Naive thymus-derived CD8-positive, alpha-beta T cell (primary cell): Measurements from ENCODE around the gene RBMS3. TPM values are rescaled to one million over a fixed set of nuclear protein-coding genes. Genes with fewer than 3 reads are reported as not detected.
A peak's percentile ranks its signal among the peaks of the same experiment; 100 is the strongest.
"Not testable (repeated sequence)": the region's sequence is repeated elsewhere in the genome, so short reads cannot be mapped to it uniquely, and the experiment has no call there.

Source experiments
- ATAC-seq, 2 donors: fragments of 150-1000 bp; cut with Tn5 transposase in 1 of 2; sonication (Bioruptor Pico), chemical (Tn5 transposase) in 1 of 2; 1 replicate in 1 of 2; 2 replicates in 1 of 2; pipeline ENCODE4 v1.10.0; 2021; ENCODE audit warnings: mild to moderate bottlenecking in 2 of 2, moderate library complexity in 2 of 2
- POLR2A ChIA-PET: fragments of 350-600 bp; sonication (Branson Sonifier 250); formaldehyde crosslinking; loops from one replicate; lab custom pipeline; 2021; ENCODE audit warnings: antibody characterized with exemption; lab: Charles Lee
- DNase-seq, 10 donors: peaks; one replicate each; pipeline versions ENCODE4 v3.0.0 to v3.0.0-alpha.2; 2020 to 2022
- H3K27ac Mint-ChIP-seq, 10 donors: one replicate each; pipeline ENCODE4 v1.8.0; 2020 to 2022; ENCODE audit warnings: mild to moderate bottlenecking in 10 of 10, mixed read lengths in 10 of 10, moderate library complexity in 4 of 10, inconsistent platforms in 1 of 10
- H3K27me3 Mint-ChIP-seq, 5 donors: one replicate each; pipeline ENCODE4 v1.8.0; 2021 to 2022; ENCODE audit warnings: mixed read lengths in 5 of 5
- H3K36me3 Mint-ChIP-seq, 3 donors: one replicate each; pipeline ENCODE4 v1.8.0; 2020 to 2022; ENCODE audit warnings: mixed read lengths in 3 of 3, mild to moderate bottlenecking in 2 of 3, inconsistent platforms in 1 of 3
- H3K4me1 Mint-ChIP-seq, 4 donors: one replicate each; pipeline ENCODE4 v1.8.0; 2021 to 2022; ENCODE audit warnings: mixed read lengths in 4 of 4
- H3K4me3 Mint-ChIP-seq, 10 donors: one replicate each; pipeline ENCODE4 v1.8.0; 2020 to 2022; ENCODE audit warnings: mild to moderate bottlenecking in 10 of 10, mixed read lengths in 10 of 10, moderate library complexity in 6 of 10, inconsistent platforms in 1 of 10
- H3K9me3 Mint-ChIP-seq, 9 donors: one replicate each; pipeline ENCODE4 v1.8.0; 2020 to 2022; ENCODE audit warnings: mixed read lengths in 9 of 9, mild to moderate bottlenecking in 3 of 9, inconsistent platforms in 1 of 9, moderate library complexity in 1 of 9
- polyA plus RNA-seq, 3 donors: library from polyadenylated mRNA; unstranded; fragments of 300-500 nt; fragmentation: Illumina TruSeq; gene quantifications; one replicate each; pipeline ENCODE4 v1.2.3, GENCODE V29; 2021
- total RNA-seq, 8 experiments: library from RNA in 2 of 8; stranded (reverse) in 2 of 8; gene quantifications; one replicate each; pipeline ENCODE4 v1.2.3 and lab custom pipeline; 2021 to 2026

The RBMS3 gene
- total RNA-seq (not detected), polyA plus RNA-seq (not detected), total RNA-seq (lab: John Stamatoyannopoulos, UW) (0 to 0.17 (median 0.04) reads per million in 6 experiments)

DNA sequence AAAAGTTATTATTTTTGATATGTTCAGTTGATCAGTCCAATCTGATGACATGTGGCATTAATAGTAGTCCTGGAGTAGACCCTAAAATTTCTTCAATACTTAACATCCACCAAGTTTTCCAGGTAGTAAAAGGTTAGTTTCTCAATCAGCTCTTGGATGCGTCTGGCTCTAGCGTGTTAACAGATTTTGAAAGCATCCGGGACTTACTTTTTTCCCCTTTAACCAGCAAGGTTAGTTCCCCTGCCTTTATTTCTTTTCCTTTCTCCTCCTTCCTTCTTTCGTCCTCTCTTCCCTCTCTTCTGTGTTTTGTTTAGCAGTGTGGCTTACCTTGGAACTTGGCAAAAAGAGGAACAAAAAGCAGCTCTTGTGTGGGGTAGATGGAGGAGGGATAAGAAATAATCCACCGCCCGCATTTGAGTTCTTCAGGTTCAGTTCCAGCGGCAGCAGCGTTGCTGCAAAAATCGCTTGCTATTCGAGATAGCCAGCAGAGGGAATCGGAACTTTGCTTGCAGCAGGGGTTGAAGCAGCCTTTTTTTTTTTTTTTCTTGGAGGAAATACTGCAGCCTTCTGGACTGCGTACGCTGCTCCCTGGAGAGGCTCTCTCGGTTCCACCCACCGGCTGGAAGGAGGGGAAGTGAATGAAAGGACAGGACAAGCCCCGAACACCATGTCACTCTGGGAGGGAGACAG lies at the start of gene RBMS3:
TSS of gene RBMS3 (plus strand) at position 668 of the 690 bp plus-strand sequence.
- H3K9me3 Mint-ChIP-seq = no peaks in the 10 kb centered on the region
- H3K27ac Mint-ChIP-seq = peak within 1 kb of the TSS in 6 of 10 donors; percentile 38 to 94 (median 64)
- H3K4me3 Mint-ChIP-seq = peak within 1 kb of the TSS; percentile 76 to 97 (median 88)
- H3K36me3 Mint-ChIP-seq = no peaks in the 10 kb centered on the region
- POLR2A ChIA-PET = no interaction called here
- peaks cover 5 to 13% (median 10%) of the 10 kb centered on the region in 5 donors for H3K27me3 Mint-ChIP-seq
- peaks cover 13 to 30% (median 25%) of the 10 kb centered on the region in 4 donors for H3K4me1 Mint-ChIP-seq
- ATAC-seq (peak; percentile 33 to 44), DNase-seq (peak in 3 of 10 donors; percentile 10 to 16 (median 16))

DNA sequence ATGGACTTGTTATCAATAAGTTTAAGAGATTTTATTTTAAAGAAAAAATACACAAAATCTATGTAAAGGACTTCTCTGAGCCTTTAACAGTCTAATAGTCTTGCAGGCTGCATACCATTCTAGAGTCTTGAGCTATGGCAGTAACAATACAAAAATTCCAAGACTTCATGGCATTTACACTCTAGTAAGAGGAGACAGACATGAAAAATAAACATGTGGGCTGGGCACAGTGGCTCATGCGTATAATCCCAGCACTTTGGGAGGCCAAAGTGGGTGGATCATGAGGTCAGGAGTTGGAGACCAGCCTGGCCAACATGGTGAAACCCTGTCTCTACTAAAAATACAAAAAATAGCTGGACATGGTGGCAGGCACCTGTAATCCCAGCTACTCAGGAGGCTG lies 47.7 kb upstream of the RBMS3 start:
- H3K27ac Mint-ChIP-seq, H3K4me3 Mint-ChIP-seq, H3K27me3 Mint-ChIP-seq, H3K4me1 Mint-ChIP-seq, H3K9me3 Mint-ChIP-seq, POLR2A ChIA-PET, ATAC-seq, H3K36me3 Mint-ChIP-seq, DNase-seq: not testable (repeated sequence)

GRCh38 chr3:29236146-29236840 lies 44.6 kb upstream of the RBMS3 start:
- no peaks in the 10 kb centered on the region for H3K4me1 Mint-ChIP-seq
- POLR2A ChIA-PET = no interaction called here
- ATAC-seq = no peak
- no peak overlapping the region for H3K27ac Mint-ChIP-seq
- peaks cover 0 to 4% (median 0%) of the 10 kb centered on the region in 5 donors for H3K27me3 Mint-ChIP-seq
- peaks cover 0 to under 1% (median 0%) of the 10 kb centered on the region in 3 donors for H3K36me3 Mint-ChIP-seq
- H3K9me3 Mint-ChIP-seq = peaks cover 0 to 4% (median 0%) of the 10 kb centered on the region in 9 donors
- H3K4me3 Mint-ChIP-seq = no peak overlapping the region
- no peak for DNase-seq

DNA sequence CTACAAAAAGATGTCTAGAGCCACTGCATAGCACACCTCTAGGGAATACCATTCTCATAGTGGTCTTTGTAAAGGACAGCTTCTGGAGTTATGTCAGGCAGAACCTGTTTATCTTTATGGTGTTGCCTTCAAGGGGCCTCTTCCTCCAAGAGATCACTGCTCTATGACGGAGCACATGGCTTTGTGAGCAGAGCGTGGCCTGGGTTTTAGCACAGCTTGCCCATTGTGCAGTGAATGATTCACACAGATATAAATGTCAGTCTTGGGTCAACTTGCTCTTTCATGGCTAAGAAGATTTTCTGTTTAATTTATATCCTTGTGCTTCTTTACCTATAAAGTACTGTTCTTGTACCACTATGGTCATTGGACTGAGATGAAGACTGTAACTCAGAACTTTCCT lies 41.5 kb upstream of the RBMS3 start:
- ATAC-seq = no peak
- Mint-ChIP-seq H3K4me3 (no peak overlapping the region), H3K27me3 (peaks cover 0 to 3% (median 0%) of the 10 kb centered on the region in 5 donors), H3K4me1 (no peaks in the 10 kb centered on the region), H3K9me3 (peaks cover 0 to 1% (median 0%) of the 10 kb centered on the region in 9 donors), H3K27ac (no peak overlapping the region), H3K36me3 (peaks cover 0 to 3% (median 0%) of the 10 kb centered on the region in 3 donors)
- DNase-seq = no peak
- POLR2A ChIA-PET = no interaction called here

- Mint-ChIP-seq H3K4me1 (no peaks in the 10 kb centered on the region), H3K4me3 (no peak overlapping the region)
- no peak for ATAC-seq
Measured at GRCh38 chr3:29240248-29240647, 40.6 kb upstream of the RBMS3 start.

GRCh38 chr3:29240887-29241286 lies 40.0 kb upstream of the RBMS3 start:
- no peak overlapping the region for H3K27ac Mint-ChIP-seq
- POLR2A ChIA-PET = no interaction called here
- DNase-seq = no peak
- H3K4me3 Mint-ChIP-seq = no peak overlapping the region
- H3K4me1 Mint-ChIP-seq = no peaks in the 10 kb centered on the region
- ATAC-seq = no peak
- H3K36me3 Mint-ChIP-seq = peaks cover 0 to 3% (median 0%) of the 10 kb centered on the region in 3 donors
- peaks cover 0 to 1% (median 0%) of the 10 kb centered on the region in 9 donors for H3K9me3 Mint-ChIP-seq
- peaks cover 0 to 3% (median 0%) of the 10 kb centered on the region in 5 donors for H3K27me3 Mint-ChIP-seq

More at GRCh38 chr3:29240248-29240647, 40.6 kb upstream of the RBMS3 start:
- Mint-ChIP-seq H3K27me3 (peaks cover 0 to 3% (median 0%) of the 10 kb centered on the region in 5 donors), H3K36me3 (peaks cover 0 to 3% (median 0%) of the 10 kb centered on the region in 3 donors), H3K9me3 (peaks cover 0 to 1% (median 0%) of the 10 kb centered on the region in 9 donors), H3K27ac (no peak overlapping the region)
- POLR2A ChIA-PET = no interaction called here
- DNase-seq = no peak

- POLR2A ChIA-PET = no interaction called here
- Mint-ChIP-seq H3K4me3 (no peak overlapping the region), H3K27me3 (peaks cover 0 to 3% (median 0%) of the 10 kb centered on the region in 5 donors), H3K4me1 (no peaks in the 10 kb centered on the region), H3K9me3 (peaks cover 0 to 1% (median 0%) of the 10 kb centered on the region in 9 donors), H3K36me3 (peaks cover 0 to 3% (median 0%) of the 10 kb centered on the region in 3 donors), H3K27ac (no peak overlapping the region)
- DNase-seq = no peak
- ATAC-seq = no peak
Measured at GRCh38 chr3:29241855-29242254, 39.0 kb upstream of the RBMS3 start.

DNA sequence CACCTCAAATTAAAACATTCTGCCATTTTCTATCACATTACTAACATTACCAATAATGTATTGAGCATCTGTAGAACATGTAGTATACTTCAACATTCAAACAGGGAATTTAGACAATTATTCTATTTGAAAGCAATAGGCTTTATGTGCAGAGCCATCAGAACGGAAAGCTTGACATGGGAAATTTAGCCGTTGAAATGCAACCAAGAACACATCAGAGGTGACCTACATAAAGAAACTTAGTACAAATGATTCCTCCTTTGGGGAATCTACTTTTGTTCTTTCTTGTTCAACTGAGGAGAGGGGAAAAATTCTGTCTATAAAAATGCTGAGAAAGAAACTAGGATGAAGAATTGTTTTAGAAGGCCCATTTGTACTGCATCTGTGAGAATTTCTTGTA lies 38.6 kb upstream of the RBMS3 start:
- peaks cover 0 to 6% (median 0%) of the 10 kb centered on the region in 5 donors for H3K27me3 Mint-ChIP-seq
- DNase-seq = no peak
- peaks cover 0 to 2% (median 0%) of the 10 kb centered on the region in 9 donors for H3K9me3 Mint-ChIP-seq
- no peak overlapping the region for H3K4me3 Mint-ChIP-seq
- H3K27ac Mint-ChIP-seq = no peak overlapping the region
- ATAC-seq = no peak
- POLR2A ChIA-PET = no interaction called here
- H3K36me3 Mint-ChIP-seq = peaks cover 0 to 3% (median 0%) of the 10 kb centered on the region in 3 donors
- no peaks in the 10 kb centered on the region for H3K4me1 Mint-ChIP-seq

DNA sequence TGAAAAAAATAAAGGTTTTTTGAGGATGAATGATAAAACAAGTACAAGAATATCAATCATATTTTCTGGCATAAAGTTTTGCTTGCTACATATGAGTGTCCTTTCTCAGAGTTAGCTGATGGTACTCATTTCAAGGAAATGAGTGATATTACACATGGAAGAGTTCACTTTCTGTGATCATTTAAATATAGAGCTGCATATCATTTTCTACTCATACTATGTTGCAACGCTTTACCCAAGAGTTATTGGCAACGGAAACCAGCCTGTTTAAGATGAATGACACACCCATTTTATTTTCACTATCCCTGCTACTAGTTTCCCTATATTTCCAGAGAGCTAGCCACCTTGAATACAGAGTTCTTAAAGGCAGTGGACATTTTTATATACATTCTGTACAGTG lies 35.4 kb upstream of the RBMS3 start:
- POLR2A ChIA-PET = no interaction called here
- ATAC-seq (no peak), DNase-seq (no peak)
- Mint-ChIP-seq H3K27ac (no peak overlapping the region), H3K4me3 (no peak overlapping the region), H3K4me1 (no peaks in the 10 kb centered on the region), H3K36me3 (peaks cover 0 to 3% (median 0%) of the 10 kb centered on the region in 3 donors), H3K9me3 (peaks cover 0 to 5% (median 0%) of the 10 kb centered on the region in 9 donors), H3K27me3 (peaks cover 0 to 9% (median 0%) of the 10 kb centered on the region in 5 donors)

GRCh38 chr3:29247088-29247745 lies 33.7 kb upstream of the RBMS3 start:
- no peak overlapping the region for H3K27ac Mint-ChIP-seq
- POLR2A ChIA-PET = no interaction called here
- H3K4me3 Mint-ChIP-seq = no peak overlapping the region
- no peaks in the 10 kb centered on the region for H3K36me3 Mint-ChIP-seq
- ATAC-seq = no peak
- DNase-seq = no peak
- peaks cover 0 to 6% (median 0%) of the 10 kb centered on the region in 5 donors for H3K27me3 Mint-ChIP-seq
- H3K9me3 Mint-ChIP-seq = peaks cover 0 to 5% (median 0%) of the 10 kb centered on the region in 9 donors
- no peaks in the 10 kb centered on the region for H3K4me1 Mint-ChIP-seq

DNA sequence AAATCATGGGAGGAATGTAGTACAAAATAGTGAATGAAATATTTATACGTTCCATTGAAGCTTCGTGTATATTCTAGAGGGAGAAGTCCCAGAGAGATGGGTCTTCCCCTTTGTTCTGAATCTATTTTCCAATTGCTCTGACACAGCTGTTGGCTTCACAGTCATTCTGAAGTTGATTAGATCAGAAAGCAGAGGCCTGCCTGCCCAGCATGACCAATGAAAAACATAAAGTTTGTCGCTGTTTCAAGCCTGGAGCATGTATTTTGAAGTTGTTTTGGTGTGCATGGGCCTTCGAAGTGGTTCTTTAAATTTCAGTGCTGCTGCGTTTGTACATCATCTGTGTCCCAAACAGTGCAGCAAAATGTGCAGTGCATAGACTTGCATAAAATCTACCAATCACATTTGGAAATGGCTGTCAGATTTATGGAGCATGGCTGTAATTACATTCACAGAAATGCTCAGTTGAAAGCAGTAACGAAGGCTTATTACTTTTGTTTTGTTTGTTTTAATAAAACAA lies 31.0 kb upstream of the RBMS3 start:
- ATAC-seq = no peak
- peaks cover 0 to 5% (median 0%) of the 10 kb centered on the region in 9 donors for H3K9me3 Mint-ChIP-seq
- DNase-seq = no peak
- no peaks in the 10 kb centered on the region for H3K36me3 Mint-ChIP-seq
- peaks cover 0 to 6% (median 0%) of the 10 kb centered on the region in 5 donors for H3K27me3 Mint-ChIP-seq
- H3K4me1 Mint-ChIP-seq = no peaks in the 10 kb centered on the region
- H3K27ac Mint-ChIP-seq = no peak overlapping the region
- no peak overlapping the region for H3K4me3 Mint-ChIP-seq
- POLR2A ChIA-PET = no interaction called here

GRCh38 chr3:29255854-29256696 lies 24.8 kb upstream of the RBMS3 start:
- no peaks in the 10 kb centered on the region for H3K36me3 Mint-ChIP-seq
- ATAC-seq = no peak
- H3K4me3 Mint-ChIP-seq = no peak overlapping the region
- no peaks in the 10 kb centered on the region for H3K9me3 Mint-ChIP-seq
- POLR2A ChIA-PET = no interaction called here
- H3K4me1 Mint-ChIP-seq = no peaks in the 10 kb centered on the region
- DNase-seq = no peak
- H3K27ac Mint-ChIP-seq = no peak overlapping the region
- peaks cover 0 to 8% (median 0%) of the 10 kb centered on the region in 5 donors for H3K27me3 Mint-ChIP-seq
